ENCODE results near the gene EEIG1.

The EEIG1 gene

GRCh38 chr9:127973169-127974000 lies 7.4 kb downstream of the EEIG1 start:
- H3K27ac ChIP-seq (ENCODE audit: low read length): peak overlapping the region; percentile 5; the same call in 1 of the 2 replicates
- no peak overlapping the region for H2AFZ ChIP-seq (ENCODE audit: low read depth, low read length)
- H3K9ac ChIP-seq (ENCODE audit: low read length): no peak overlapping the region
- peaks cover 61% of the 10 kb centered on the region for H3K79me2 ChIP-seq (ENCODE audit: low read length)
- no peak overlapping the region for H3K4me3 ChIP-seq (ENCODE audit: low read length)
- peaks cover 62% of the 10 kb centered on the region for H3K4me1 ChIP-seq (ENCODE audit: low read length)
- no peaks in the 10 kb centered on the region for H3K9me3 ChIP-seq (ENCODE audit: insufficient read depth, low read length)
- peaks cover 4% of the 10 kb centered on the region for H3K36me3 ChIP-seq (replicated peaks; ENCODE audit: low read depth, low read length)
- peaks cover 20% of the 10 kb centered on the region; the same call in 1 of the 2 replicates for H4K20me1 ChIP-seq (ENCODE audit: insufficient read depth, low read length)
- TF ChIP-seq EZH2phosphoT487 (IDR thresholded peaks at IDR 0.05; ENCODE audit: low read depth) (no peak), CTCF (IDR thresholded peaks at IDR 0.05; ENCODE audit: low read depth, low read length) (no peak)
- H3K27me3 ChIP-seq (ENCODE audit: low read depth, low read length): no peaks in the 10 kb centered on the region
- no peak overlapping the region for H3K4me2 ChIP-seq (ENCODE audit: low read length)

GRCh38 chr9:127972236-127972871 lies 8.4 kb downstream of the EEIG1 start:
- Histone ChIP-seq H3K4me1 (ENCODE audit: low read length) (peaks cover 62% of the 10 kb centered on the region), H3K9me3 (ENCODE audit: insufficient read depth, low read length) (no peaks in the 10 kb centered on the region), H3K27ac (ENCODE audit: low read length) (peak overlapping the region; percentile 96), H3K9ac (ENCODE audit: low read length) (peak overlapping the region; percentile 45; the same call in 1 of the 2 replicates), H3K27me3 (ENCODE audit: low read depth, low read length) (no peaks in the 10 kb centered on the region), H3K36me3 (replicated peaks; ENCODE audit: low read depth, low read length) (peaks cover 4% of the 10 kb centered on the region), H3K4me3 (ENCODE audit: low read length) (peak overlapping the region; percentile 49), H3K79me2 (ENCODE audit: low read length) (peaks cover 62% of the 10 kb centered on the region), H2AFZ (ENCODE audit: low read depth, low read length) (no peak overlapping the region), H3K4me2 (ENCODE audit: low read length) (peak overlapping the region; percentile 85), H4K20me1 (ENCODE audit: insufficient read depth, low read length) (peaks cover 18% of the 10 kb centered on the region; the same call in 1 of the 2 replicates)
- no peak for TF ChIP-seq EZH2phosphoT487 (IDR thresholded peaks at IDR 0.05; ENCODE audit: low read depth)
- TF ChIP-seq CTCF (IDR thresholded peaks at IDR 0.05; ENCODE audit: low read depth, low read length): no peak

GRCh38 chr9:127971357-127972235 lies 9.2 kb downstream of the EEIG1 start:
- Histone ChIP-seq H3K4me2 (ENCODE audit: low read length) (peak overlapping the region; percentile 85), H2AFZ (ENCODE audit: low read depth, low read length) (no peak overlapping the region), H3K79me2 (ENCODE audit: low read length) (peaks cover 63% of the 10 kb centered on the region), H3K4me3 (ENCODE audit: low read length) (peak overlapping the region; percentile 66), H3K4me1 (ENCODE audit: low read length) (peaks cover 62% of the 10 kb centered on the region), H3K9me3 (ENCODE audit: insufficient read depth, low read length) (no peaks in the 10 kb centered on the region), H4K20me1 (ENCODE audit: insufficient read depth, low read length) (peaks cover 12% of the 10 kb centered on the region; the same call in 1 of the 2 replicates), H3K27ac (ENCODE audit: low read length) (peak overlapping the region; percentile 96), H3K9ac (ENCODE audit: low read length) (peak overlapping the region; percentile 67), H3K36me3 (replicated peaks; ENCODE audit: low read depth, low read length) (peaks cover 4% of the 10 kb centered on the region), H3K27me3 (ENCODE audit: low read depth, low read length) (no peaks in the 10 kb centered on the region)
- no peak for TF ChIP-seq EZH2phosphoT487 (IDR thresholded peaks at IDR 0.05; ENCODE audit: low read depth)
- no peak for TF ChIP-seq CTCF (IDR thresholded peaks at IDR 0.05; ENCODE audit: low read depth, low read length)
